ENCODE results near the gene PGBD1.

Gene PGBD1

GRCh38 chr6:28335040-28335563 lies 53.7 kb downstream of the PGBD1 start:
- in situ Hi-C loops (cut with MboI; ENCODE audit: low sequenced_read_pairs) = loop anchor here (25.0 kb wide), 1 partner anchor 448 kb away; a partner anchor contains a TSS

GRCh38 chr6:28335564-28336283 lies 54.4 kb downstream of the PGBD1 start, which contains the start of gene ZSCAN31:
Gene ZSCAN31, minus strand, starts transcription at chr6:28336148. Its CDS starts 6,465 bp downstream, at chr6:28329683.
- in situ Hi-C loops (cut with MboI; ENCODE audit: low sequenced_read_pairs) = loop anchor here (25.0 kb wide), 1 partner anchor 448 kb away; a partner anchor contains a TSS

DNA sequence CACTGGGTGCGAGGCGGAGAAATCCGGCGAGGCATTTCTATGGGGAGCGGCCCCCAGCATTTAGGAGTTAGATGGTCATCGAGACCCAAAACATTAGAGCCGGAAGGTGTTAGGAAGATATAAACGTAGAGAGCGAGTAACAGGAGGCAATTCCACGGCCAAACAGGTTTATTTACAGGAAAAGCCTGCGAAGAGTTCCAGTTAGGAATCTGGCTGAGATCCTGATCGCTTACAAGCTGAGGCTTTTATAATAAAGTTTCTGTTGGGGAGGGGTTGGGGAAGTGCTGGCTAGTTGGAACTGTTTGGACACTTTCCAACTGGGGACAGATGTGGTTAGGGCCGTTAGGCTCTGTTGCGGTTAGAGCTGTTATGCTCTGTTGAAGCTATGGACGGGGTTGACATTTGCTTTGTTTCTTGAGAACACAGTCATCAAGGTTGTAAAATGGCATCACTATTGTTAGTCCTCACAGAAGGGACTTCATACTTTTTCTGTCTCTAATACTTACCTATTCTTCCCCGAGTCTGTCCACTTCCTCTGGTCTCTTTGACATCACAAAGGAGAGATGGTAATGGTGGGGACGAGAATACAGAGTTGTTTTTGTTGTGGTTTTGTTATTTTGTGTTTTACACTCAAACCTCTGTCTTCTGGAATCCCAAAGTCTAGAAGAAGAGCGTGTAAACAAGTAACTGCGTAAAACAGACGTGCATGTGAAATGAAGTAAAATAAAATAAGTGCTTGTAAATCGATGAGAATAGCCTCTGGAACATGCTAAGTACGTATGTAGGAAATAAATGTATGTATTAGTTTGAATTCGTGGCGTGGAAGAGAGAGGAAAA lies 55.1 kb downstream of the PGBD1 start:
- in situ Hi-C loops (cut with MboI; ENCODE audit: low sequenced_read_pairs) = loop anchor here (25.0 kb wide), 1 partner anchor 449 kb away; a partner anchor contains a TSS

GRCh38 chr6:28337121-28337520 lies 55.7 kb downstream of the PGBD1 start:
- in situ Hi-C loops (cut with MboI; ENCODE audit: low sequenced_read_pairs) = loop anchor here (25.0 kb wide), 1 partner anchor 450 kb away; a partner anchor contains a TSS

DNA sequence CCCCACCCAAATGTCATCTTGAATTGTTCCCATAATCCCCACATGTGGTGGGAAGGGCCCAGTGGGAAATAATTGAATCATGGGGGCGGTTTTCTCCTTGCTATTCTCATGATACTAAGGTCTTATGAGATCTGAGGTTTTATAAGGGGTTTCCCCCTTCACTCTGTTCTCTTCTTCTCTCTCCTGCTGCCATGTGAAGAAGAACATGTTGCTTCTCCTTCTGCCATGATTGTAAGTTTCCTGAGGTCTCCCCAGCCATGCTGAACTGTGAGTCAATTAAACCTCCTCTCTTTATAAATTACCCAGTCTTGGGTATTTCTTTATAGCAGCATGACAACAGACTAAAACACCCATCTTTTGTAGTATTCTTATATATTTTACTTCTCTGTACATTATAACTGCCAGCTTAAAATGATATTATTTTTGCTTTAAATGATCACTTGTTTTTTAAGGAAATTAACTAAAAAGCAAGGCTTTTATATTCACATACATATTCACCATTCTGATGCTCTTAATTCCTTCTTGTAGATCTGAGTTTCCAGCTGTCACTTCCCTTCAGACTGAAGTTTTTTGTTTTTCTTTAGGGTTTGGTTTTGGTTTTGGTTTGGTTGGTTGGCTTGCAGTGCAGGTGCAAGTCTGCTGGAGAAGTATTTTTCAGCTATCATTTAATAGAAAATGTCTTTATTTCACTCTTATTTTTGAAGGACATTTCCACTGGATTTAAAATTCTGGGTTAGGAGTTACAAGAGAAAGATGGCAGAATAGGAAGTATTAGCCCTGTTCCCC lies 59.1 kb downstream of the PGBD1 start:
- in situ Hi-C loops (cut with MboI; ENCODE audit: low sequenced_read_pairs) = loop anchor here (25.0 kb wide), 1 partner anchor 453 kb away; a partner anchor contains a TSS

DNA sequence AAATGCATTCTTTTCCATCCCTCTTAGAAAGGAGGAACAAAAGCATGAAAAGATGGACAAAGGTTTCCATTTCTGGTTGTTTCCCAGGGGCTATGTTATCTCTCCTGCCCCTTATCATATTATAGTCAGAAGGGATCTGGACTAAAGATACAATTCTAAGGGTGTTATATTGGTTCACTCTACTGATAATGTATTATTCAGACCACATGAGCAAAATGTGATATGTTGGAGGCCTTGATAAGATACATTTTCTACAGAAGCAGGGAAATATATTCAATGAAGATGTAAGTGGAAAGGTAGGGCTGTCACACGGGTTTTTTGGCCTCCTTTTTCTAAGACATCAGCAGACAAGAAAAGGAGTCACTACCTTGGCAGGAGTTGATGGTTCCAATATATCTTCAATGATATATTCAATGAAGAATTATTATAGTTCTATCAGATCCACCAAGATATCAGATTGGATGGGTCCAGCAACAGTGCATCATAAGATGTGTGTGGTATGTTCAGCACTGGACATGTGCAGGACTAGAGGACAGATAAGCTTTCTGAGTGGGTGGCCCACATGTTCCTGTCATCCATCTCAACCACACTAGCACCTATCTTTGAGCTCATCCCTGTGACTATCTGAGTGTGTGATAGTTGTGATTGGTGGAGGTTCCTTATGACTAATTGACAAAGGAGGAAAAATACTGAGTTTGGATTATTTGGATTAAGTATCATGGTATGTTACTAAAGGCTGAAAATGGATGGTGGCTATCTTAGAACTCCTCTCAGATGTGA lies 62.7 kb downstream of the PGBD1 start:
- in situ Hi-C loops (cut with MboI; ENCODE audit: low sequenced_read_pairs) = loop anchor here (25.0 kb wide), 1 partner anchor 457 kb away; a partner anchor contains a TSS

DNA sequence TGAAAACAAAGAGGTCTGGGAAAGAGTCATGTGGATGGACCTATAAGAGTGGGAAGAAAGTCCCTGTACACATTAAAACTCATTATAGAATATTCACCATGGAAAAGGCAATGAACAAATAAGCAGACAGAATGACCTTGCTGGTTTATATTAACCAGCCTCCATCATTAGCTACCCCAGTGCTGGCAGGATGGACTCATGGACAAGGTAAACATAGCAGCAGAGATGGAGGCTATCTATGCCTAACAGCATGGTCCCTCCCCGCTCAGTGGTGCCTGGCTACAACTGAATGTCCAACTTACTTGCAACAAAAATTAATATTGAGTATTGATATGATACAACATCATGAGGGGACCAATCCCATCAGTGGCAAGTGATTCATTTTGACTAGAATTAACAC lies 63.8 kb downstream of the PGBD1 start:
- in situ Hi-C loops (cut with MboI; ENCODE audit: low sequenced_read_pairs) = loop anchor here (25.0 kb wide), 1 partner anchor 458 kb away; a partner anchor contains a TSS

DNA sequence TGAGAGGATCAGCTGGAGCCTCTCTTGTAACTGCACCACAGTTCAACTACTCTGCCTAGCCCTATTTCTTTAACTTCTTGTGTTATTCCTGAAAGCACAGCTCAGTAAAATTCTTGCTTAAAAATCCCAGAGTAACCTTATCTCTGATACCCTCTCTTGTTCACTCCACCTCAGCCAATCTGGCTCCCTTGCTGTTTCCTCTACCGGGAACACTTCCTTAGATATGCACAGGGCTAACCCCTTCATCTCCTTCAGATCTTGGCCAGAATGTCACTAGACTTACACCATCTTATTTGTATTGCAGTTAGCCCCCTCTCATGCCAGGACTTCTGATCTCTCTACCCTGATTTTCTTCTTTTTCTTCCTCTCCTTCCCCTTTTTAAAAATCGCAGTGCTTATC lies 65.7 kb downstream of the PGBD1 start:
- in situ Hi-C loops (cut with MboI; ENCODE audit: low sequenced_read_pairs) = loop anchor here (25.0 kb wide), 1 partner anchor 460 kb away; a partner anchor contains a TSS

GRCh38 chr6:28349344-28349891 lies 68.0 kb downstream of the PGBD1 start:
- in situ Hi-C loops (cut with MboI; ENCODE audit: low sequenced_read_pairs) = loop anchor here (25.0 kb wide), 1 partner anchor 462 kb away; a partner anchor contains a TSS

GRCh38 chr6:28349892-28350737 lies 68.7 kb downstream of the PGBD1 start, which contains the start of gene ZKSCAN3:
Gene ZKSCAN3, plus strand, starts transcription at chr6:28349947. Its CDS starts 9,640 bp downstream, at chr6:28359587.
- in situ Hi-C loops (cut with MboI; ENCODE audit: low sequenced_read_pairs) = loop anchor here (25.0 kb wide), 3 partner anchors 213 to 1188 kb away; partner anchors contain the start of gene ZKSCAN8

DNA sequence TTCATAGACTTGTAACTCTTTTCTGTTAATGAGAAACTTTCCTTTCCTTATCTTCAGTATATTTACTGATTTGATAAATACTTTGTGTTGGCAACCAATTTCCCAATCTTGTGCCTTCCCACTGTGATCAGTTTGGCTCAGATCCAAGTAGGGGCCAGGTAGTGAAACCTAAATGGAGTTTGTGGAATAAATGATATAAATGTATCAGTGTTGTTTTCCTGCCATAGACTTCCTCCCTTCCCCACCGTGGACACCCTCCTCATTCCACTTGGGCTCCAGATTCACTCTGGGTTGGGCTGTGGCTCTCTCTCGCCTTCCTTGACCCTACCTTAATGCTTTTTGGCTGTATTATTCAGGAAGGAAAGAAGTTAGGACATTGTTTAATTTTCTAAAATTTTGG lies 69.7 kb downstream of the PGBD1 start:
- in situ Hi-C loops (cut with MboI; ENCODE audit: low sequenced_read_pairs) = loop anchor here (25.0 kb wide), 2 partner anchors 214 to 1189 kb away; partner anchors contain the start of gene ZKSCAN8

DNA sequence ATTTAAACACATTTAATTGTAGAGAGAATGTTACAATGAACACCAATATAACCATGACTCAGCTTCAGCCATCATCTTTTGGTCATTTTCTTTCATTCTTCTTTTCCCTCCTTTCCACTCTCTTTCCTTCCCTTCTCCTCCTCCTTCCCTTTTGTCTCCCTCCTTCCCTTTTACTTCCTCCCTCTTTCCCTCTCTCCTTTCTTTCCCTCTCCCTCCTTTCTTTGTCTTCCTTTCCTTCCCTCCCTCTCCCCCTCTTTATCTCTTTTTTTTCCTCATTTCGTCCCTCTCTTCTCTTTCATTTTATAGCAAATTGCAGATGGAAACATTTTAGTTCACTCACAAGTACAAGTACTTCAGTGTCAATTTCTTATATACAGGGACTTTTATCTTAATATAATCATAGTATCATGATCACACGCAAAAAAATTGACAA lies 70.1 kb downstream of the PGBD1 start:
- in situ Hi-C loops (cut with MboI; ENCODE audit: low sequenced_read_pairs) = loop anchor here (25.0 kb wide), 2 partner anchors 214 to 1189 kb away; partner anchors contain the start of gene ZKSCAN8
